Activated effector memory CD4-positive, alpha-beta T cell treated with Interleukin-2 at 50 U/mL for 16 hours (primary cell): Measurements from ENCODE around the gene CATSPERB.
"Not testable (repeated sequence)": the region's sequence is repeated elsewhere in the genome, so short reads cannot be mapped to it uniquely, and the experiment has no call there.

Source experiments
- DNase-seq: peaks from one replicate; pipeline ENCODE4 v3.0.0-alpha.2; 2020

CATSPERB gene

GRCh38 chr14:91654836-91655235 is 77.0 kb downstream of the CATSPERB start:
- DNase-seq, result no peak

DNA sequence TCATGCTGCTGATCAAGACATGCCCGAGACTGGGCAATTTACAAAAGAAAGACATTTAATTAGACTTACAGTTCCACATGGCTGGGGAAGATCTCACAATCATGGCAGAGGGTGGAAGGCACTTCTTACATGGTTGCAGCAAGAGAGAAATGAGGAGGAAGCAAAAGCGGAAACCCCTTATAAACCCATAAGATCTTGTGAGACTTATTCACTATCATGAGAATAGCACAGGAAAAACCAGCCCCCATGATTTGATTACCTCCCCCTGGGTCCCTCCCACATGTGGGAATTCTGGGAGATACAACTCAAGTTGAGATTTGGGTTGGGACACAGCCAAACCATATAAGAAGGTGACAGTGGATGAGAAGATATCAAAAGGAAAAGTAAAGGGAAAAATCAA is 78.4 kb downstream of the CATSPERB start:
- no peak for DNase-seq

GRCh38 chr14:91649930-91650329 is 82.0 kb downstream of the CATSPERB start:
- no peak for DNase-seq

DNA sequence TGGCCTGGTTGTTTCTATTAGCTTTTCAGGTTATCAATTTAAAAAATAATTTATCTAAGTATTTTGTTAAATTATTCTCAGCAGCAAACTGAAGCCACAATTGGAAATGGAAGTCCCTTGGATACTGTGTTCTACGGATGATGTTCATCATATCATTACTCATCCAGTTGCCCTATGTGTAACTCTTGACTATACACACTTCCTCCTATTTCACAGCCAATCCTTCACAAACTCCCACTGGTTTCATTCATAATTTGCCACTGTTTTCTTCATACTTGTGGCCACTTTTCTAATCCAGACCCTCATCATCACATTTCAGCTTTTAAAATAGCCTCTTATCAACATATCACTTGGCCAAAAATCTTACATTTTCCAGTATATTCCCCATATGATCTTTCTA is 84.0 kb downstream of the CATSPERB start:
- no peak for DNase-seq

DNA sequence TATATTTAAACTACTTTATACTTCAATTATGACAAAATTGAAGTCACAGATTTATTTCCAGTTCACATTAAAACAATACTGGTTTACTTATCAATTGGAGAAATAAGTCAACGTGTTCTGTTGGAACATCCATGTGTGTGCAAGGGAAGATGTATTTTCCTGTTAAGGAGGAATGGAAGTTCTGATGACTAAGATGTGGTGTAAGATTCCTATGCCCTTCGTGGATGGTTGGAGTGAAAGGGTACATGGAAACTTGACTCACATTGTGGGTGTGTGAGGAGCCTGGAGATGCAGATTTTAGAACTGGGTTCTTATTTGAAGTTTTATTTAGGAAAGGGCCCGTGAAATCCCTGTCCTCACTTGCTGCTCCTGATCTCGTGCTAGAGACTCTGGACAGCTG is 95.3 kb downstream of the CATSPERB start:
- no peak for DNase-seq

- no peak for DNase-seq
These were observed 107.1 kb downstream of the CATSPERB start for GRCh38 chr14:91624757-91625156.

DNA sequence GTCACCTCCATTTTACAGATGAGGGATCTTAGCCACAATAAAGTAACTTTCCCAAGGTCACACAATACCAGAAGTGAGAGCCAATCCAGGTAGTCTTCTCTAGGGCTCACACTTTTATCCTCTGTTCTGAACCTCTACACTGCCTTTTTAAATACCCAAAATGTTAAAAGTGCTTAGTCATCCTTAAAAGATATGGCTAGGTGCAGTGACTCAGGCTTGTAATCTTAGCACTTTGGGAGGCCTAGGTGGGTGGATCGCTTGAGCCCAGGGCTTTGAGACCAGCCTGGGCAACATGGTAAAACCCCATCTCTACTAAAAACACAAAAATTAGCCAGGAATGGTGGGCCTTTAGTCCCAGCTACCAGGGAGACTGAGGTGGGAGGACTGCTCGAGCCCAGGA is 117.7 kb downstream of the CATSPERB start:
- DNase-seq, result no peak

DNA sequence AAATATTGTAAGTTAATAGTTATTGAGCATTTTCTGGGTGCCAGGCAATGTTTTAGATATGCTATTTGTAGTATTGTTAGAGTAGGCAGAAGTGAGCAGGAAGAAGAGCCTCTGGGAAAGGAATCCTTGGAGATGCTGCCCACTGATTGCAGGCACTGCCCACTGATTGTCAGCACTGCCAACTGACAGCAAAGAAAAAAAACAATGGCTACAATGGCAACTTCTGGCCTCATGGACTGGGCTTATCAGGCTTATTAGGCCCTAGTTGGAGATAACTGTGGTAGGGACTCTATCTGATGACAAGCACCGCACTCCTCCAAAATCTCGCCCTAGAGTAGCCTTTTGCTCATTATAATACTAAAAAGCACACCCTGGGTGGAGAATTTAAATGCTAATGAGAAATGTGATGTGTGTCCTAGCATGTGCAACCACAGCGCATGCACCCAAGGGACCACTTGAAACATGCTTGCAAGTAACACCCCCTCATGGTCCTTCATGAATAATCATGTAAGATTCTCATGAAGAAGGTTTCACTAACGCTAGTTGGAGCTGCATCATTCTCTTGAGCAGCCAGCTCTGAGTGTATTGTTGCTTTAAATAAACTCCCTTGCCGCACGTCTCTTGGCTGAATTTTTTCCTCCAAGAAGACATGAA is 118.3 kb downstream of the CATSPERB start:
- DNase-seq, result no peak

DNA sequence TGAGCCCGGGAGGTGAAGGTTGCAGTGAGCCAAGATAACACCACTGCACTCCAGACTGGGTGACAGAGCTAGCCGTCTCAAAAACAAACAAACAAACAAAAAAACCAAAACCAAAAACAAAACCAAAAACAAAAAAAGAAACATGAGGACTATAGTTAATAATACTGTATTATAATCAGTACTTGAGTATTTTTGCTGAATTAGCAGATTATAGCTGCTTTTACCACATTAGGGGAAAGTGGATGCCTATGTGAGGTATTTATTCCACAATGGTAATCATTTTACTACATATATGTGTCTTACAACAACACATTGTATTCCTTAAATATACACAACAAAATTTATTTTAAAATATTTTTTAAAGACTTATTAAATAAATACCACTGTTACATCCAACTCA is 120.4 kb downstream of the CATSPERB start:
- DNase-seq, result no peak

- DNase-seq, result no peak
These were observed 122.7 kb downstream of the CATSPERB start for GRCh38 chr14:91609161-91609560.

DNA sequence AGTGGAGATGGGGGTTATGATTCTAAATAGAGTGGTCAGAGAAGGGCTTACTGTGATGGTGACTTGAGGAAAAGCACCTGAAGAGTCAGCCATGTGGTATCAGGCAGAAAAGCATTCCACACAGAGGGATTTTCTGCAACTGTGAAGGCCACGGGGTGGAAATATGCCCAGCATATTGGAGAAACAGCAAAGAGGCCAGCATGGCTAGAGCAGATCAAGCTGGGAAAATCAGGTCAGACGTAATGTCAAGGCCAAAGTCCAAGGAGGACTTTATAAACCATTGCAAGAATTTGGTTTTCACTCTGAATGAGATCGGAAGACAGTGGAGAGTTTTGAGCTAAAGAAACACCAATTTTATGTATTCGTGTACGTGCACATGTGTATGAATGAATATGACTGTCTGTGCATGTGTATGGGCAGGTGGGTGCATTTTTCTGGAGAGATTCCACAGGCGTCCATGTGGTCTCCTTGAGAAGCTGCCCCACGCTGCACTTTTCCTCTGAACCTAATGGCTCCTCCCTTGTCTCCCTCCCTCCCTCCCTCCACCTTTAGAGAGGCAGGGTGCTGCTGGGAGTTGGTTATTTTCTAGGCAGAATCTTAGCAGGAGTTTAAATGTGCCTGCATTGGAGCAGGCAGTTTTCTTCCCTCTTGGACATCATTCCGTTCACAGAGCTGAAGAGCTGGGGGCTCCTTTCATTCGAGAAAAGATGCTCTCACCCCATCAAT is 124.4 kb downstream of the CATSPERB start:
- no peak for DNase-seq

DNA sequence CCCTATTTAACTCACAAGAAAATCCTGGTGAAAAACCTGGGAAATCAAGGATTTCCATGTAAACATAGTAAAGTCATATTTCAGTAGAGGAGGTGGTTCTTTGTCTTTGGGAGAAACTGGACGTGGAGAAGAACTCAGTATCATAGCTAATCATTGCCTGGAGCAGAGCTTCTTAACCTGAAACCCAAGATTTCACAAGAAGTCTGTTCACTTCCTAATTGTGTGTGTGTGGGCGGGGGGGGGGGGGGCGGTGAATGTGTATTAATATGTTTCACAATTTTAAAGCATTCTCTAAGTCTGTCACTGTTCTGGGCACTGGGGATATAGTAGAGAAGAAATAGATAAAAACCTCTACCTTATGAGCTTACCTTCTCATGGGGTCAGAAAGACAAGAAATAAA is 125.0 kb downstream of the CATSPERB start:
- DNase-seq, result no peak

GRCh38 chr14:91604611-91605010 is 127.3 kb downstream of the CATSPERB start:
- not testable (repeated sequence) for DNase-seq

GRCh38 chr14:91599994-91600393 is 131.9 kb downstream of the CATSPERB start:
- DNase-seq, result no peak

DNA sequence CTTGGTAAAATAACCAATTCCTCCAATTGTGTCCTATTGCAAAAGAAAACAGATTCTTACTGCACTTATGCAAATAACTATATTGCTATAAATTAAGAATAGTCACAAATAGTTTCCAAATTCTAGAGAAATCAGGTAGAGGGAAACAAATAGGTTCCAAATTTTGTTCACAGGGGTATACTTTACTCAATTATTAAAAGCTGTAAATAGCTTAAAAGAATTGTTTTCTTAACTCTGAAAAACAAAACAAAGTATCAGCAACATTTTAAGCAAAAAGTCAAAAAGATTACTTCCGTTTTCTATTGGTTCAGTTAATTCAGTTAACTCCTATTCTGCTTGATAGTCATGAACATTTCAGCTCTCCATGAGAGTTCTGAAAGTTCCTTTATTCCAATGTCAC is 136.2 kb downstream of the CATSPERB start:
- no peak for DNase-seq

GRCh38 chr14:91593957-91594356 is 137.9 kb downstream of the CATSPERB start:
- not testable (repeated sequence) for DNase-seq

GRCh38 chr14:91586410-91586809 is 145.5 kb downstream of the CATSPERB start:
- DNase-seq, result no peak

DNA sequence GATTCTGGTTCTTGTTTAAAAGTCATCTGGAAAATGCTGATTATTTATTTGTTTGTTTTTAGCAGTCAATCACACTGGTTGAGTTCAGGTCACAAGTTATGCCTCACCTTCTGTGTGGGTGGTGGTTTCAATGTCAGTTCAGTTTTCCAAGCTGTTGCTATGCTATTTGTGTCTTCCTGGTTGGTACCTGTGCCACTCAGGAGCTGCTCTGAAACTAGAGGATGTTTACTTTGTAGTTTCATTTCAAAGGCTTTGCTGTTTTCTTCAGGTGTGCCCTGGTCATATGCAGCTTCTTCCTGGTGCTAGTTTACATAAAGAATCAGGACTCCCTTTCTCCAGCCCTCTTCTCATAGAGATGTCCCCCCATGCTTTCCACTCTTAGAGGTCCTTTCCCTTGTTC is 146.0 kb downstream of the CATSPERB start:
- no peak for DNase-seq

DNA sequence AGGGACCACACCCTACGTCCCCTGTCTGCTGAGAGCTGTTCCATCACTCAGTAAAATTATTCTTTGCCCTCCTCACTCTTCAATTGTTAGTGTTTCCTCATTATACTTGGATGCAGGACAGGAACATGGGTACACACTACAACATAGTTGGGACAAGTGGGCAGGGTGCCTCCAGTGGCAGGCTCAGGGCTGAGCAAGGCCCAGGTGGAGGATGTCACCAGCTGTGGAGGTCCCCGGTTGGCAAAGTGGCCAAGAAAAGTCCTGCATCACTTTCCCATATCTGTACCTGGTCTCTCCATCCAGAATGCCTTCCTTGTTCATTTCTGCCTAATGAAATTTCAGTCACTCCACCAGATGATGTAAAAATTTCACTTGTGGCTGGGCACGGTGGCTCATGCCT is 149.1 kb downstream of the CATSPERB start:
- no peak for DNase-seq

GRCh38 chr14:91580876-91581577 is 150.9 kb downstream of the CATSPERB start:
- DNase-seq, result no peak

DNA sequence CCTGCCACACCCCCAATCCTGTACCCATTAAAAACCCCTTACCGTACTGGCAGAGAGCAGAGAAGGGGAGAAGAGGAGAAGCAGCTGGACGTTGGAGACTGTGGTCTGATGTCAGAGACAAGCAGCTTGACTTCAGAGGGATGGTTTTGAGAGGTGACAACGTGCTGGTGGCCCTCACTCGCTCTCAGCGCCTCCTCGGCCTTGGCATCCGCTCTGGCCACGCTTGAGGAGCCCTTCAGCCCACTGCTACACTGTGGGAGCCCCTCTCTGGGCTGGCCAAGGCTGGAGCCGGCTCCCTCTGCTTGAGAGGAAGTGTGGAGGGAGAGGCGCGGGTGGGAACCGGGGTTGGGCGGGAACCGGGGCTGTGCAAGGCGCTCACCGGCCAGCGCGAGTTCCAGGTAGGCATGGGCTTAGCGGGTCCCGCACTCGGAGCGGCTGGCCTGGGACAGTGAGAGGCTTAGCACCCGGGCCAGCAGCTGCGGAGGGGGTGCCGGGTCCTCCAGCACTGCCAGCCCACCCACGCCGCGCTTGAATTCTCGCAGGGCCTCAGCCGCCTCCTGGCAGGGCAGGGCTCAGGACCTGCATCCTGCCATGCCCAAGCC is 154.2 kb downstream of the CATSPERB start:
- no peak for DNase-seq

- no peak for DNase-seq
These were observed 156.2 kb downstream of the CATSPERB start for GRCh38 chr14:91575469-91576208.
